Large intestine (tissue), 3 donors: ENCODE results near the gene GPR37L1. TPM values are rescaled to one million over a fixed set of nuclear protein-coding genes. Genes with fewer than 3 reads are reported as not detected.
"Not testable (repeated sequence)": the region's sequence is repeated elsewhere in the genome, so short reads cannot be mapped to it uniquely, and the experiment has no call there.

Experiments used
- DNase-seq, 2 donors: peaks; one replicate each; pipeline versions ENCODE4 v3.0.0 to v3.0.0-alpha.2; 2013
- H3K27ac ChIP-seq: one replicate; pipeline ENCODE4 v1.5.1; 2013; ENCODE audit warnings: low read length
- H3K27me3 ChIP-seq: 2 replicates; pipeline ENCODE4 v1.6.1; 2013; ENCODE audit warnings: low read length; ENCODE audit not compliant: control insufficient read depth, insufficient read depth
- H3K36me3 ChIP-seq: 2 replicates; pipeline ENCODE4 v1.6.1; 2013; ENCODE audit warnings: low read length; ENCODE audit not compliant: control insufficient read depth, insufficient read depth
- H3K4me1 ChIP-seq: one replicate; pipeline ENCODE4 v1.6.1; 2013; ENCODE audit warnings: low read length; ENCODE audit not compliant: control insufficient read depth, insufficient read depth
- H3K4me3 ChIP-seq: one replicate; pipeline ENCODE4 v1.5.1; 2013; ENCODE audit warnings: low read length
- H3K9me3 ChIP-seq: one replicate; pipeline ENCODE4 v1.6.1; 2013; ENCODE audit warnings: mild to moderate bottlenecking, low read depth, low read length, moderate library complexity; ENCODE audit not compliant: control insufficient read depth
- WGBS: methylation state at CpG from one replicate; pipeline ENCODE4 v1.1.5; 2013; ENCODE audit warnings: low lambda C conversion rate; ENCODE audit not compliant: insufficient coverage; 5-methylcytosine and 5-hydroxymethylcytosine counted together
- polyA plus RNA-seq: library from polyadenylated mRNA; unstranded; fragments of 120-200 nt; gene quantifications from one replicate; pipeline ENCODE4 v1.2.1, GENCODE V29; 2013

Gene GPR37L1
- polyA plus RNA-seq, 1 donor = 0.10 TPM

DNA sequence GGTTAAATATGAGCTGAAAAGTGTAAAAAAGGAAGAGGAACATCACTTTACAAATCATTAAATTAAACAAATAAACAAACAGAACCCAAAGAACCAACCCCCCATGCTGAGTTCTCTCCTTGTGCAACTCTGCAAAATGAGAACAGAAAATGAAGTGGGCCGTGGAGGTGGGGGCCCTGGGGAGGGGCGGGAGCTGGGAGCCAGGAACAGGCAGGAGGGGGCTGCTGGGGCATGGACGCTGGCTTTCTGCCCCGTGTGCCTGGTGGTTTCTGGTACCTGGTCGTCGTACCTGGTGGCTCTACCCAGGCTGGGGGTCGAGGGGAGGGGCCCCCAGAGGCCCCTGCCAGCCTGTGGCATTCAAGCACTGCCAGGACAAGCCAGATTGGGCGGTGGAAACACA is 10.8 kb downstream of the GPR37L1 start:
- Histone ChIP-seq H3K9me3 (no peaks in the 10 kb centered on the region), H3K27me3 (no peaks in the 10 kb centered on the region), H3K4me3 (no peak overlapping the region), H3K4me1 (no peaks in the 10 kb centered on the region), H3K36me3 (peaks cover 51% of the 10 kb centered on the region), H3K27ac (no peak overlapping the region)
- no CpG with 5 or more reads among the region's 8 CpGs for WGBS
- DNase-seq = no peak

GRCh38 chr1:202133989-202134388 is 11.3 kb downstream of the GPR37L1 start:
- no peaks in the 10 kb centered on the region for H3K4me1 ChIP-seq
- no peak overlapping the region for H3K27ac ChIP-seq
- peaks cover 52% of the 10 kb centered on the region for H3K36me3 ChIP-seq

DNA sequence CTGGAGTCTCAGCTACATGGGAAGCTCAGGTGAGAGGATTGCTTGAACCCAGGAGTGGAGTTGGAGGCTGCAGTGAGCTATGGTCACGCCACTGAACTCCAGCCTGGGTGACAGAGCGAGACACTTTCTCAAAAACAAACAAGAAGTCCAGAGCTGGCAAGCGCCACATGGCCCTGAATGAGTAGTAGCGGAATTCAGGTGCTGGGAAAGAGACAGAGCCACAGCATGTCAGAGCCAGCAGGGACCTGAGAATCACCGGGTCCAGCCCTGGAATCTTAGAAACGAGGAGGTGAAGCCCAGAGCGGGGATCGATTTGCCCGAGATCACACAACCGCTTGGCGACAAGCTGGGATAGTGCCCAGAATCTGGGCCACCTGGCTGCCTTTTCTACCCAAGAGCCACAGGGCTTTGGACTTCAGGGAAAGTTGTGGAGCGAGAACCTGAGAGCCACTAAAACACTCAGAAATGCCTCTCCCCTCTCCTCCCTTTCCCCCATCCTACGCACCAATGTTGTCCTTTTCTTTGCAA is 12.0 kb downstream of the GPR37L1 start:
- Histone ChIP-seq H3K27ac (no peak overlapping the region), H3K36me3 (peaks cover 52% of the 10 kb centered on the region)
- WGBS = no CpG with 5 or more reads among the region's 13 CpGs

More at GRCh38 chr1:202133989-202134388, 11.3 kb downstream of the GPR37L1 start:
- Histone ChIP-seq H3K4me3 (no peak overlapping the region), H3K27me3 (no peaks in the 10 kb centered on the region), H3K9me3 (no peaks in the 10 kb centered on the region)
- no peak for DNase-seq
- WGBS = no CpG with 5 or more reads among the region's 5 CpGs

DNA sequence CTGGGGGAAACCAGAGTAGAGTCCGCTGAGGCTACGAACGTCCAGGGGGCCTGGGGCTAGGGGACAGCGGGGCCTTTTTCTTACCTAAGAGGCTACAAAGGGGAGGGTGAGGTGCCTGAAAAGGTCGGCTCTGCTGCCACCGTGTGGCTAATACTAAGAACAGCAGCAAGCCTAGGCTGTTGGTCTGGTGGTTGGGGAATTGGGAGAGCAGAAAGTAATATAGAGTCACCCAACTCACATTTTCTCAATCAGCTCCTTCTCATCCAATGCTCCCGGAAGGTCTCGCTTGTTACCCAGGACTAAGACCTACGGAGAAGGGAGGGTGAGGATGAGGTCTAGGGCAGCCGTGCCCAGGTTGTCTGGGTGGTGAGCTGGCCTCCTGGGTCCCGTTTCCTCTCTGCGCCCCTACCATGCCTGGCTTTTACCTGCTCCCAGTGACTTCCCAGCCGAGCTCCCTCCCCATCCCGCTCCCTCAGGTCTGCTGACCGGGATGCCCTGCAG is 12.6 kb downstream of the GPR37L1 start:
- H3K27ac ChIP-seq = no peak overlapping the region
- peaks cover 52% of the 10 kb centered on the region for H3K36me3 ChIP-seq
- no peaks in the 10 kb centered on the region for H3K9me3 ChIP-seq
- H3K27me3 ChIP-seq = no peaks in the 10 kb centered on the region
- DNase-seq = peak; percentile 31 to 45
- no peak overlapping the region for H3K4me3 ChIP-seq
- WGBS = no CpG with 5 or more reads among the region's 15 CpGs
- H3K4me1 ChIP-seq = no peaks in the 10 kb centered on the region

More for the DNA sequence above, 12.0 kb downstream of the GPR37L1 start:
- H3K4me3 ChIP-seq = no peak overlapping the region
- DNase-seq = no peak
- no peaks in the 10 kb centered on the region for H3K9me3 ChIP-seq
- H3K4me1 ChIP-seq = no peaks in the 10 kb centered on the region
- no peaks in the 10 kb centered on the region for H3K27me3 ChIP-seq

DNA sequence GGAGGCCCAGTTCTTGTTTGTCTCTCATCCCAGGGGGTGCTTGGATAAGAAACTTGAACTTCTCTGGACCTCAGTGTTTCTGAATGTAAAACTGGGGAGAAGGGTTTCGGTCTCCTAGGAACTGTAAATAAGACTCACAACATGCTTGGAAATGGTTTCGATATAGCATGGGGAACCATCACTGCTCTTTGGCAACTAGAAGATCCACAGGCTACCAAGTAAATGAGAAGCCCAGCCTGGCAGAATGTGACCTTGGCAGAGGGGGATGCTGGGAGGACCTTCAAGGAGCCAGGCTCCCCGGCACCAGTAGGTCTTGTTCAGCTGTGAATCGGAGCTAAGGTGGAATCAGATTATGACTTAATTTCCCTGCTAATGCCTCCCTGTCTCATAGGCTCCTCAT is 18.1 kb downstream of the GPR37L1 start:
- Histone ChIP-seq H3K4me1 (peaks cover 14% of the 10 kb centered on the region), H3K9me3 (no peaks in the 10 kb centered on the region), H3K27me3 (no peaks in the 10 kb centered on the region), H3K27ac (no peak overlapping the region), H3K4me3 (no peak overlapping the region), H3K36me3 (peaks cover 17% of the 10 kb centered on the region)
- DNase-seq = no peak
- WGBS = no CpG with 5 or more reads among the region's 4 CpGs

- H3K9me3 ChIP-seq, H3K4me3 ChIP-seq, H3K27ac ChIP-seq, H3K27me3 ChIP-seq, DNase-seq: not testable (repeated sequence)
- Histone ChIP-seq H3K36me3 (peaks cover 15% of the 10 kb centered on the region), H3K4me1 (peaks cover 14% of the 10 kb centered on the region)
- no CpG with 5 or more reads among the region's 3 CpGs for WGBS
Measured at GRCh38 chr1:202141468-202141867, 18.8 kb downstream of the GPR37L1 start.

DNA sequence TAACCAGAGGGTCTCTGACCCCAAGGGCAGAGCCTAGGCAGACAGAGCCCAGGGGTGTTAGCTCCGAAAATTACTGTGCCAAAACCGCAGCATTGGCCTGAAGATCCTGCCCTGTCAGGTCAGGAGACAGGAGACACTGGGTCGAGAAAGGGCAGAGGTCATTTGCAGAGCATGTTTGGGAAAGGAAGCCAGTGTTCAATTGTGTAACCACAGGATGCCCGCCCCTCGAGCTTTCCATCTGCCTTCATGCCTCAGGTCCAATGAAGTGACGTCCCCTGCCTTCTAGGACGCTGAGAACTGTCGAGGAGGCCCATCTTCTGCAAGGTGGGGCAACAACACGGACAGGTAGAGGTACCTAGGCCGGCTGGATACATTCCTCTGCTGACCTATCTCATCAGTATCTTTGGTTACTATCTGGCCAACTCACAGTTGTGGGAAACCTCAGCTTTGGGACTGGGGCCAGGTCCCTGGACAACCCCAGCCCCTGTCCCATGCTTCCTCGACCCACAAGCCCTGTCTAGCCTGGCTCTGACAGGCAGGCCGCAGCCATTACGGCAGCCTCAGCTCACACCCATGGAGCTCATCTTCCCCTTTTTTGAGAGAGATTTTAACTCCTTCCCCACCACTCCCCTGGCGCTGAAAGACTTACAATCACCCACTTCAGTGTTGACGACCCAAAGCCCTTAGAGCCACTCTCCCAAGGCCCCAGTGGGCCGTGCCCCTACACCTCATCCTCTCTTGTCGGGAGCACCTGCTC is 20.5 kb downstream of the GPR37L1 start:
- H3K27me3 ChIP-seq = no peaks in the 10 kb centered on the region
- H3K27ac ChIP-seq = peak overlapping the region; percentile 61
- peak in 1 of 2 donors; percentile 42 for DNase-seq
- peak overlapping the region; percentile 96 for H3K4me3 ChIP-seq
- peaks cover 14% of the 10 kb centered on the region for H3K4me1 ChIP-seq
- H3K36me3 ChIP-seq = peaks cover 4% of the 10 kb centered on the region
- H3K9me3 ChIP-seq = no peaks in the 10 kb centered on the region
- WGBS = no CpG with 5 or more reads among the region's 17 CpGs

GRCh38 chr1:202143768-202144401 is 21.2 kb downstream of the GPR37L1 start:
- peak overlapping the region; percentile 61 for H3K27ac ChIP-seq
- WGBS = no CpG with 5 or more reads among the region's 58 CpGs
- H3K36me3 ChIP-seq = no peaks in the 10 kb centered on the region
- H3K27me3 ChIP-seq = no peaks in the 10 kb centered on the region
- H3K4me1 ChIP-seq = peaks cover 14% of the 10 kb centered on the region
- DNase-seq = peak; percentile 20 to 51
- H3K4me3 ChIP-seq = peak overlapping the region; percentile 96
- no peaks in the 10 kb centered on the region for H3K9me3 ChIP-seq

- no CpG with 5 or more reads among the region's 82 CpGs for WGBS
- H3K36me3 ChIP-seq = no peaks in the 10 kb centered on the region
- DNase-seq = peak; percentile 51 to 81
Measured at GRCh38 chr1:202144402-202145067, 21.8 kb downstream of the GPR37L1 start, which contains the start of gene ARL8A. Gene ARL8A (minus strand): TSS chr1:202144737. CDS start chr1:202144572, 165 bp downstream.

More at GRCh38 chr1:202144402-202145067, 21.8 kb downstream of the GPR37L1 start, which contains the start of gene ARL8A:
- H3K4me3 ChIP-seq = peak within 1 kb of the TSS; percentile 96
- peaks cover 14% of the 10 kb centered on the region for H3K4me1 ChIP-seq
- H3K27ac ChIP-seq = peak within 1 kb of the TSS; percentile 61
- no peaks in the 10 kb centered on the region for H3K27me3 ChIP-seq
- no peaks in the 10 kb centered on the region for H3K9me3 ChIP-seq
